Measurements from ENCODE around the gene FATE1.

DNA sequence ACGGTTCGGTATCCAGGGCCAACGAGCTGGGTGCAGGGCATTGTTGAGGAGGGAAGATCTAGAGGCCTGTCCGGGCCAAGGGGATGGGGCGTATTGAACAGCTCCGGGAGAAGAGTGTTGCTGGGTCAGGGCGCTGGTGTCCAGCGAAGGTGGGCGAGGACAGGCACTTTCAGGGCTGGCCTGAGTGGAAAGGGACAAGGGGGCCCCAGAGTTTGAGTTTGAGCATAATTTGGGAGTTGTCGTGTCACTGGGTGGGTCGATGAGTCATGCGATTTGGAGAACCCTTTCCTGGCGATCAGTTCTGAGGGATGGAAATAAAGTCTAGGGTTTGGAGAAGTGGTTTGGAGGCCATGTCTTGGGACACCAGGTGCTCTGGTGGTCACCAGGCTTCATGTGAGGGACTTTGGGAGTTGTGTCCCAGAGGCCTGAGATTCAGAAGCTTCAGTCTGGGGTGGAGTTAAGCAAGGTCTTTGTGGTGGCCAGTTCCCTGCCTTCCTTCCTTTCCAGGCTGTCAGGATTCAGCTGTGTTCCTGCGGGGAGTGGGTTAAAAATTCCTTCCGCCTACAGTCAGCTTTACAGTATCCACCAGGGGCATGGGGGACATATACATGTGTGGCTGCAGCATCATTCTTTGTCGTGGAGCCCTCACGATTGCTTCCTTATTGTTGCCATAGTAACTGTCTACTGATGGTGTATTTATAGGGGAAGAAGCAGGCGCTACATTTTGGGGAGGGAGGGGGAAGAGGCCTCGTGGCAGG, 20.1 kb upstream of the FATE1 start:
- TF ChIP-seq, protein P1, sequence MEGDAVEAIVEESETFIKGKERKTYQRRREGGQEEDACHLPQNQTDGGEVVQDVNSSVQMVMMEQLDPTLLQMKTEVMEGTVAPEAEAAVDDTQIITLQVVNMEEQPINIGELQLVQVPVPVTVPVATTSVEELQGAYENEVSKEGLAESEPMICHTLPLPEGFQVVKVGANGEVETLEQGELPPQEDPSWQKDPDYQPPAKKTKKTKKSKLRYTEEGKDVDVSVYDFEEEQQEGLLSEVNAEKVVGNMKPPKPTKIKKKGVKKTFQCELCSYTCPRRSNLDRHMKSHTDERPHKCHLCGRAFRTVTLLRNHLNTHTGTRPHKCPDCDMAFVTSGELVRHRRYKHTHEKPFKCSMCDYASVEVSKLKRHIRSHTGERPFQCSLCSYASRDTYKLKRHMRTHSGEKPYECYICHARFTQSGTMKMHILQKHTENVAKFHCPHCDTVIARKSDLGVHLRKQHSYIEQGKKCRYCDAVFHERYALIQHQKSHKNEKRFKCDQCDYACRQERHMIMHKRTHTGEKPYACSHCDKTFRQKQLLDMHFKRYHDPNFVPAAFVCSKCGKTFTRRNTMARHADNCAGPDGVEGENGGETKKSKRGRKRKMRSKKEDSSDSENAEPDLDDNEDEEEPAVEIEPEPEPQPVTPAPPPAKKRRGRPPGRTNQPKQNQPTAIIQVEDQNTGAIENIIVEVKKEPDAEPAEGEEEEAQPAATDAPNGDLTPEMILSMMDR (conservative IDR thresholded peaks at IDR 0.05 in 1 of 2, IDR thresholded peaks at IDR 0.05 in 1 of 2; ENCODE audit: low read depth in 1 of 2, low read length in 2 of 2), result no peak
- TF ChIP-seq EZH2 (IDR thresholded peaks at IDR 0.05; ENCODE audit: low read length, missing control alignments), result no peak

Data from fibroblast of lung (primary cell).